ENCODE data around the gene RASSF4.

GRCh38 chr10:44968500-44969400 is 9.1 kb downstream of the RASSF4 start:
- TF ChIP-seq GATA2 (IDR thresholded peaks at IDR 0.05; ENCODE audit: low read depth, low read length) (no peak), GATA3 (IDR thresholded peaks at IDR 0.05; ENCODE audit: low read depth, low read length) (no peak)

All from SH-SY5Y (cell line).